DMS153 (cell line): ENCODE data around the gene PWP1.

Experiments
- DNase-seq: peaks from one replicate; lab custom pipeline; 2025; lab: John Stamatoyannopoulos, UW

PWP1 gene

GRCh38 chr12:107685360-107686248 lies at the start of gene PWP1:
PWP1 (plus strand) TSS chr12:107685799; CDS start chr12:107685900, 101 bp downstream.
- peak; percentile 92 for DNase-seq

- DNase-seq = no peak
Measured at GRCh38 chr12:107641154-107641553, 44.4 kb upstream of the PWP1 start.

GRCh38 chr12:107642240-107642639 lies 43.4 kb upstream of the PWP1 start:
- DNase-seq = no peak

- no peak for DNase-seq
Measured at GRCh38 chr12:107645630-107646333, 39.8 kb upstream of the PWP1 start.

- no peak for DNase-seq
Measured at GRCh38 chr12:107646436-107646835, 39.2 kb upstream of the PWP1 start.

- no peak for DNase-seq
Measured at GRCh38 chr12:107649661-107650061, 35.9 kb upstream of the PWP1 start.

- no peak for DNase-seq
Measured at GRCh38 chr12:107650977-107651376, 34.6 kb upstream of the PWP1 start.

GRCh38 chr12:107651571-107652449 lies 33.8 kb upstream of the PWP1 start:
- no peak for DNase-seq

GRCh38 chr12:107653519-107653918 lies 32.1 kb upstream of the PWP1 start:
- no peak for DNase-seq

GRCh38 chr12:107654873-107655272 lies 30.7 kb upstream of the PWP1 start:
- no peak for DNase-seq

GRCh38 chr12:107655281-107656065 lies 30.1 kb upstream of the PWP1 start:
- DNase-seq = no peak

GRCh38 chr12:107656302-107656701 lies 29.3 kb upstream of the PWP1 start:
- DNase-seq = no peak

GRCh38 chr12:107657133-107657532 lies 28.5 kb upstream of the PWP1 start:
- no peak for DNase-seq

GRCh38 chr12:107657621-107658020 lies 28.0 kb upstream of the PWP1 start:
- no peak for DNase-seq

GRCh38 chr12:107660235-107660634 lies 25.4 kb upstream of the PWP1 start:
- DNase-seq = no peak

GRCh38 chr12:107660861-107661415 lies 24.7 kb upstream of the PWP1 start:
- no peak for DNase-seq

- no peak for DNase-seq
Measured at GRCh38 chr12:107661830-107662229, 23.8 kb upstream of the PWP1 start.

- DNase-seq = no peak
Measured at GRCh38 chr12:107662484-107662883, 23.1 kb upstream of the PWP1 start.

- no peak for DNase-seq
Measured at GRCh38 chr12:107663277-107663676, 22.3 kb upstream of the PWP1 start.

GRCh38 chr12:107666009-107666408 lies 19.6 kb upstream of the PWP1 start:
- DNase-seq = no peak

GRCh38 chr12:107667464-107667863 lies 18.1 kb upstream of the PWP1 start:
- no peak for DNase-seq
